ENCODE results near the gene TMEM53.
"Not testable (repeated sequence)": the region's sequence is repeated elsewhere in the genome, so short reads cannot be mapped to it uniquely, and the experiment has no call there.

The TMEM53 gene

GRCh38 chr1:44674113-44675000 lies at the start of gene TMEM53, which contains the start of gene ARMH1:
Gene TMEM53 (minus strand): TSS chr1:44674481. CDS start chr1:44674391, 90 bp downstream.
Gene ARMH1 (plus strand): TSS chr1:44674714. CDS start chr1:44689698, 14,984 bp downstream.
- DNase-seq: peak; percentile 92 to 96

GRCh38 chr1:44723496-44724295 lies 49.4 kb upstream of the TMEM53 start:
- DNase-seq: peak; percentile 98 to 99

GRCh38 chr1:44723064-44723463 lies 48.8 kb upstream of the TMEM53 start:
- DNase-seq: peak; percentile 65 to 73

- DNase-seq: peak; percentile 98 to 99
Observed at GRCh38 chr1:44721485-44722361, 47.4 kb upstream of the TMEM53 start.

GRCh38 chr1:44720281-44720680 lies 46.0 kb upstream of the TMEM53 start:
- DNase-seq: no peak

GRCh38 chr1:44719318-44719717 lies 45.0 kb upstream of the TMEM53 start:
- DNase-seq: no peak

GRCh38 chr1:44718091-44718490 lies 43.8 kb upstream of the TMEM53 start:
- DNase-seq: no peak

GRCh38 chr1:44717653-44718052 lies 43.4 kb upstream of the TMEM53 start:
- DNase-seq: no peak

- no peak for DNase-seq
Observed at GRCh38 chr1:44717156-44717555, 42.9 kb upstream of the TMEM53 start.

GRCh38 chr1:44714944-44715571 lies 40.8 kb upstream of the TMEM53 start:
- DNase-seq: peak; percentile 89 to 91

GRCh38 chr1:44714532-44714931 lies 40.3 kb upstream of the TMEM53 start:
- DNase-seq: no peak

- DNase-seq: peak; percentile 60 to 63
Observed at GRCh38 chr1:44713321-44713781, 39.1 kb upstream of the TMEM53 start.

- peak; percentile 85 to 91 for DNase-seq
Observed at GRCh38 chr1:44707959-44708831, 33.9 kb upstream of the TMEM53 start.

- no peak for DNase-seq
Observed at GRCh38 chr1:44707112-44707881, 33.0 kb upstream of the TMEM53 start.

GRCh38 chr1:44705938-44706337 lies 31.7 kb upstream of the TMEM53 start:
- DNase-seq: no peak

- DNase-seq: no peak
Observed at GRCh38 chr1:44705470-44705869, 31.2 kb upstream of the TMEM53 start.

- DNase-seq: no peak
Observed at GRCh38 chr1:44701141-44701573, 26.9 kb upstream of the TMEM53 start.

GRCh38 chr1:44700573-44700972 lies 26.3 kb upstream of the TMEM53 start:
- DNase-seq: no peak

GRCh38 chr1:44699375-44699774 lies 25.1 kb upstream of the TMEM53 start:
- DNase-seq: not testable (repeated sequence)

GRCh38 chr1:44698138-44698537 lies 23.9 kb upstream of the TMEM53 start:
- DNase-seq: peak in 1 of 2 experiments; percentile 24

All from Kasumi-1 (cell line).